Cortex of kidney (tissue), 1 donor: ENCODE data around the gene ADGRG7.
"Not testable (repeated sequence)": the region's sequence is repeated elsewhere in the genome, so short reads cannot be mapped to it uniquely, and the experiment has no call there.

Experiments used
- DNase-seq: peaks from one replicate; lab custom pipeline; 2025; lab: John Stamatoyannopoulos, UW

The ADGRG7 gene, protein sequence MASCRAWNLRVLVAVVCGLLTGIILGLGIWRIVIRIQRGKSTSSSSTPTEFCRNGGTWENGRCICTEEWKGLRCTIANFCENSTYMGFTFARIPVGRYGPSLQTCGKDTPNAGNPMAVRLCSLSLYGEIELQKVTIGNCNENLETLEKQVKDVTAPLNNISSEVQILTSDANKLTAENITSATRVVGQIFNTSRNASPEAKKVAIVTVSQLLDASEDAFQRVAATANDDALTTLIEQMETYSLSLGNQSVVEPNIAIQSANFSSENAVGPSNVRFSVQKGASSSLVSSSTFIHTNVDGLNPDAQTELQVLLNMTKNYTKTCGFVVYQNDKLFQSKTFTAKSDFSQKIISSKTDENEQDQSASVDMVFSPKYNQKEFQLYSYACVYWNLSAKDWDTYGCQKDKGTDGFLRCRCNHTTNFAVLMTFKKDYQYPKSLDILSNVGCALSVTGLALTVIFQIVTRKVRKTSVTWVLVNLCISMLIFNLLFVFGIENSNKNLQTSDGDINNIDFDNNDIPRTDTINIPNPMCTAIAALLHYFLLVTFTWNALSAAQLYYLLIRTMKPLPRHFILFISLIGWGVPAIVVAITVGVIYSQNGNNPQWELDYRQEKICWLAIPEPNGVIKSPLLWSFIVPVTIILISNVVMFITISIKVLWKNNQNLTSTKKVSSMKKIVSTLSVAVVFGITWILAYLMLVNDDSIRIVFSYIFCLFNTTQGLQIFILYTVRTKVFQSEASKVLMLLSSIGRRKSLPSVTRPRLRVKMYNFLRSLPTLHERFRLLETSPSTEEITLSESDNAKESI

DNA sequence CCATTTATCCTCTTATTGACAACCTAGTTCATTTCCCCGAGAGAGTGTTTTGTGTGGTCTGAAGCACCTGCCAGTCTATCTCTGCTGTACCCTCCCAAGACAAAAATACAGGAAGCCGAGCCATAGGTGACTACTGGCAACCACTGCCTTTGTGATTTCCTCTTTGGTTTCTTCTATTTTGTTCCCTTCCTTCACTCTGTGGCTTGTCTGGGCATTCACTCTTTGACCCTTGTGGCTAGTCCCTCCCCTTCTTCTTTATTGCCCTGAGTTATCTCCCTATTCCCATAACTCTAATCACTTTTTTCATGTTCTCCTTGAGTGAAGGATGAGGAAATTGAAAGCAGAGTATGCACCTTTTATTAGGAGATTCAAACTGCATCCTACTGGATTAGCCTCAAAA lies at the start of gene ADGRG7:
ADGRG7 (plus strand) TSS at position 297 of the 400 bp plus-strand sequence. CDS start 256 bp downstream, outside the sequence.
- no peak for DNase-seq

DNA sequence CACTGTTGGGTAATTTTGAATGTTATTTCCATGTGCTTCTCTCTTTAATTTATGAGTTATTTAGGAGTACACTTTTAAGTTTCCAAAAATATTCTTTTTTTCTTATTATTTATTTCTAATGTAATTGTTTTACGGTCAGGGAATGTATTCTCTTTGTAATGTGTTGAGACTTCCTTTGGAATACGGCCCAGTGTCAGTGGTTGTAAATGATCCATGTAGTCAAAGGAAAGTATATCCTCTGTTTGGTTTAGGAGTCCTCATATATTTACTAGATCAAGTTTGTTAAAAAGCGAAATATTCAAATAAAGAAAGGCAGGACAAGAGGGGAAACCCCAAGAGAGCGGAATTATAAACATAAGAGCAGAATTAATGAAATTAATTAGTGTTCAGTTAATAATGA lies 49.0 kb upstream of the ADGRG7 start:
- no peak for DNase-seq

DNA sequence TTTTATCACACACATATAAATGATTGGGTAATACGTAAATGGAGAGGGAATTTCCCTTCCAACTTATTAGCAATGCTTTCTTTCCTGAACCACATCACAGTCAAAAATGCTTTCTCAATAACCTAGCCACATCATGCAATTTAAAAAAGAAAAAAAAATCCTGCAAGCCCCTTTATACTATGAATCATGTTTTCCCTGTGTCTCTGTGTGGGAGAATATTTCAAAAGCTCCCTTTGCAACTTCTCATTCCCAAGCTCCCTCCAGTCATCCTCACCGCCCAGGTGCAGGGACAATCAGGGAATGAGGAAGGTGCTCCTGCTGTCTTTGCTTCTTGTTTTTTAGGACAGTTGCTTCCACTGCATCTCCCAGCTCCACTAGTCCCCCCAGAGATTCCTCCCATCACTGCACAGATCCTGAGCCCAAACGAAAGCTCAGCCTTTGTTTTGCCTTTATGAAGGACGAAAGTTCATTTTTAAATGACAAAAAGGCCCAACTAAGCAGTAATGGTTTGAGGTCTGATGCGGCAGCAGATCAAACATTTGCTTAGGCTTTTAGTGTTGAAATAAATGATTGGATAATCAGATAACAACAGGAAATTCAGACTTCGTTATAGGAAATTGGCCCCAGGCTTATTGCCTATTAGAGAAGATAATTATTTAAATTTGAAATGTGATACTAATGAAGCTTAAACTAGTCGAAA lies 47.8 kb upstream of the ADGRG7 start:
- no peak for DNase-seq

DNA sequence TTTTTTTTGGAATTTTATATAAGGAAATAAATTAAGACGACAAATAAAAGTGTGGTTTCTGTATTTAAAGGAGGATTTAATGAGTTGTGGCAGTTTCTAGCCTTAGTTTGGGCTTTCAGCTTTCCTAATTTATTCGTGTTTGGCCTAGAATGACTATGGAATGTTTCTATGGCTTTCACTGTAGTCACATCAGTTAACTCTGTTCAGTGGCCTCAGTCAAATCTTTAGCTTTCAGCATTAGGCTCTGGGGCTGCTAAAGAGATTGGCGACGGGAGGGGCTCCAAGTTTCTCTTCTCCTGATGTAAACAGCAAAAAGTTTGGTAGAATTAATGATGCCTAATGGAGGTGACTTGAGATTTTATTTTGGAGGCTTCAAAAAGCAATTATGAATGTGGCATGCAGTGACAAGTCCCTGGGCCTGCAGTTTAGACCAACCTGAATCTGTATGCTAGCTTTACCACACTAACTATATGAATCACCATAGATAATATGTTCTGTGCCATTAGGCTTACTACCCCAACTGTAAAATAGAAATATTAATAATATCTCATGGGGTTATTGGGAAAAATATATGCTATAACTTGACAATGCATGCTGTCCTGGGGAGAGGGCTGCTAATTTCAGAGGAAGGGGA lies 47.1 kb upstream of the ADGRG7 start:
- no peak for DNase-seq

DNA sequence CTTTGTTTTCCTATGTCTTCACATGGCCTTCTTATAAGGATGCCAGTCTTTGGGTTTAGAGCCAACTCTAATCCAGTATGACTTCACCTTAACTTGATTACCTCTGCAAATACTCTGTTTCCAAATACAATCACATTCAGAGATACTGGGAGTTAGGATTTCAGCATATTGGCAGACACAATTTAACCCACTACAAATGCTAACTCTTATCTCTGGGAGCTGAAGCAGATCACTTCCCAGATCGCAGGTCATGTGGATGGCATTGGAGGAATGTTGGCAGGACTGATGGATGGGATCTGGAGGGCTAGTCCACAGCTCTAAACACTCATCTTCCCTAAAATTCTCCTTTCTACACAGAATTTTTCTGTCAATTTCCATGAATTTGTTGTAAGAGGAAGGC lies 46.2 kb upstream of the ADGRG7 start:
- no peak for DNase-seq

DNA sequence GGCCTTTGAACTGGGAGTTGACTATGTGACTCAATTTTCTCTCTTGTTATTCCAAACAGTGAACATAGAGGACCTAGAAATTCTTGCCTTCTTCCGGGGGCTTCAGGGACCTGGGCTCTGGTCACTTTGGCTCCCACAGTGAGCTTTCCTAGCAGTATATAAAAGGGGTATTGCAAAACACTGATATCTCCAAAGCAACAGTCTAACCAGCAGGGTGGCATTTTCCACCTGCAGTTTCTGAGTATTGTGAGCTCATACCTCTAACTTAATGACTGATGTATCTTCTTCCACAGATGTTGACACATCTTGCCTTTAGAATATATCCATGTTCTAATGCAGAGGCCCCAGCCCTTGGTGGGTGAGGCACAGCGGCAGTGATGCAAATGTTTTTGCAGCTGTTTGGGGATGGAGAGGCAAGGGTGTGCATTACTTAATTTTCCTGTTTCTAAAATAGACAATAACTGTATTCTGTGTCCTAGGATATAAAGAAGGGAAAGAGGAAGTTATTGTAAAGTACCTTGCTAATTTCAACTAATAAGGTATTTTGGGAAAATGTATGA lies 45.7 kb upstream of the ADGRG7 start:
- DNase-seq: no peak

DNA sequence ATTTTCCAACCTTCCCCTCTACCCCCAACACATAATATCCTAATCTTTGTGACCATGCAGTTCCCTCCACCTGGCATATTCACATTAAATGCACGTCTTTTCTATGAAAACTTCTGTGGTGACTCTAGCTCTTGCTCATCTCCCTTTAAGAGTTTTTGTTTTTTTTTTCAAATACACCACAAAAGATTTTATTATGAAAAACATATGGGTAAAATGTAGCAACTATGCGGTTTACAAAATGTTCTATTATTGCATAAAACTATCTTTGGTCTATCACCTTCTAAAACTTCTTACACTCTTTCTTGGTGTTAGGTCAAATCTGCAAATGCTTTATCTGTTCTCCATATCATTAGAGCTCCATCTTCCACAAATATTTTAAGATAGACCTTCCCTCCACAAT lies 38.6 kb upstream of the ADGRG7 start:
- DNase-seq: no peak

DNA sequence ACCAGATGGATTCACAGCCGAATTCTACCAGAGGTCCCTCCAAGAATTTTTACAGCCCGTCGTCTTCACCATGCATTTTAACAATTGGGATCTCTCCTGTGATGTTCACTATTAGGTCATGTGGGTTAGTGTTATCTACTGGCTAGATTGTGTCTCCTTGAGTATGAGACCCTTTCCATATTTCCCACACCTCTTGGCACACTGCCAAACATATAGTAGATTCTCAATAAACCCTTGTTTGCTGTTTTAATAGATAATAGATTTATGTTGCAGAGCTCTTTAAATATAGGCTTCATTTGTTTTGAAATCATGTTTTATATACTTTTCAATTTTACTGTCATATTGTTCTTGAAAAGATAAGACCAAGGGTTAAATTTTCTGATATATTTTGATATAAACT lies 34.9 kb upstream of the ADGRG7 start:
- no peak for DNase-seq

DNA sequence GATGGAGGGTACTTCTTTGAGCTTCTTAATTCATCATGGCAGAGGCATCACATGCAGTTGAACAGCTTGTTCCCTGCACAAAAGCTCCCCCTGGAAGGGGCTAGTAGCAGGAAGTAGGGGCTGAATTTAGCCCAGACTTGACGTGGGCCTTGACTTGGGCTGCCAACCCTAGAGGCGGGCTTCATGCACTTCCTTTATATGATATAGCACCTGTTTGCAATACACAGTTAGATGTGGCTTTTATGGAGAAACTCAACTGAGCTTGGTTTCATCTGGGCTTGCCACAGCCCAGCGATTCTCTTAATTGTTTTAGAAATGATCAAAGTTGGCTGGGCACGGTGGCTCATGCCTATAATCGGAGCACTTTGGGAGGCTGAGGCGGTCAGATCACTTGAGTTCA lies 33.7 kb upstream of the ADGRG7 start:
- no peak for DNase-seq

DNA sequence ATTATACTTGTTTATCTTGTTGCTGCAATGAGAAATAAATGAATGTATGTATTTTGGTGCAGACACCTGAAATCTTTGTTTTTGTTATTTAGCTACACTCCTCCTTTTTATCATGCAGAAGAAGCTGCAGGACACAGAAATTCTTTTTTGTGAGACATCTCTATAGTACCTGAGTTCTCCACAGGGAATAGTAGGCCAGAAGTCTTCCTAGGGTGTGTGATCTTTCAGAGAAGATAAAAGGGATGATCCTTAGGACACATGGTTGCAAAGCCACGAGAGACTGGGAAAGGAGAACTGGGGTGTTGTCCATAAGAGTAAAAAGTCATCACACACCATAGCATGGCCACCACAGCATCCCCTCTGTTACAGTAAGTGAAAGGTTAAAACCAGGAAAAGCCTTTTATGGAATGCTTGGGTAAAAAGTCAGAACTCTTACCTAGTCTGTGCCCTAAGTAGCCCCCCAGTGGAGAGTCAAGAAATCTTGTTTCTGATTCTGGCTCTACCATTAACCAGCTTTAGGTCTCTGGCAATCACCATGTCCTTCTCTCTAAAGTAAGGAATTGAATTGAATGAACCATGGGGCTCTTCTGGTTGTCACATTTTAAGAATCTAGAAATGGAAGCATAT lies 31.9 kb upstream of the ADGRG7 start:
- DNase-seq: no peak

DNA sequence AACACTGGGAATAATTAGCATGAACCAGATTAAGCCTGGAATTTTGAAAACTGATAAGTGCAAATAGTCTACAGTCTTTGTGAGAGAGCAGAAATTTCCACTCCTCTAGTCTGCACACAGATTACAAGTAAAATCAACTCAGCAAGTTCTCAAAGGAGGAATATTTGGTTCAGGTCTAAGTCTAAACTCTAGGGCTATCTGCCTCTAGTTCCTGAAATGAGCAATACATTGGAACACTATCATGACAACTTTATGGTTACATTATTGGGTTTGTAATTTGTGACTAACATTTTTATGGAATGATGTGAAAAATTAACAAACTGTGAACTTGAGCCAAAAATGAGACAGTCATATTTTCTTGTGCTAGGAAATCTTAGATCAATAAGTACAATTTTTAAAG lies 30.8 kb upstream of the ADGRG7 start:
- no peak for DNase-seq

DNA sequence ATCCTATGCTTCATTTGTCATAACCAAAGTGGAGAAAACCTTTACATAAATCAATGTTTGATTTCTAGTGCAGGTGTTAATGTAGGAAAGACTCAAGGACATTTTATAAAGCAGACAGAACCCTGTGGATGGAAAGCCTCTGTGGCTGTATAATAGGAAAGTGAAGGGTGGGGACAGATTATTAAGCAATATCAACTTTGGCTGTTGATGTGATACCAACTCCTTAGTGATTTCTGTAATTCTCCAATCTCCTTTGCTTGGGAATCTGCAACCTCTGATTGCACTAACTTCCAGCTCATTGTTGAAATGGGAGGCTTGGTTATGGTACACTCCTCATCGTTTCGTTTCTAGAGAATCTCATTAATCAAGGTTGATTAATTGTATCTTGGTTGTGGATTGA lies 29.3 kb upstream of the ADGRG7 start:
- DNase-seq: no peak

DNA sequence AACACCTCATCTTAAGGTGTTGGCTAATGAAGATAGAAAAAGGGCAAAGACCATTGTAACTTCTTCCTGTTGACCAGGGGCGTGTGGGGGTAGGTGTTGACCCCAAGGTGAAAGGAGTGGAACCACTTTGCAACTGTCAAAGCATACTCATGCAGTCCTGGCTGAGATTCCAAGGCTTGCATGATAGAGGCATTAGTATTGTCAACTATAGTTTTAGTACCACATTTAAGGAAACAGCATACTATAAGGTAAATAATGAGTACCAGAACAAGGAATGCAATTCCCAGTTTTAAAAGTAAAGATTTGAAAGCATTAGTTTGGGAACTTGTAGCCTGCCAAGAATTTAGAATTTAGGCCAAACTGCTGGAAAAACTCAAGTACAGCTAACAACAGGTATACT lies 27.8 kb upstream of the ADGRG7 start:
- DNase-seq: no peak

DNA sequence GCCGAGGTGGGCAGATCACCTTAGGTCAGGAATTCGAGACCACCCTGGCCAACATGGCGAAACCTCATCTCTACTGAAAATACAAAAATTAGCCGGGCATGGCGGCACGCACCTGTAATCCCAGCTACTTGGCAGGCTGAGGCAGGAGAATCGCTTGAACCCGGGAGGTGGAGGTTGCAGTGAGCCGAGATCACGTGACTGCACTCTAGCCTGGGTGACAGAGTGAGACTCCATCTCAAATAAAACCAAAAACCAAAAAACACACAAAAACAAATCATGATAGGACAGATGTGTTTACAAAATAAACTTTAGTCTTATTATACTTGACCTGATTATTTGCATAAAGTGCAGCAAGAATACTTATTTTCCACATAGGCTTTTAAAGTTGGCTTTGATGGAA lies 27.2 kb upstream of the ADGRG7 start:
- DNase-seq: not testable (repeated sequence)

DNA sequence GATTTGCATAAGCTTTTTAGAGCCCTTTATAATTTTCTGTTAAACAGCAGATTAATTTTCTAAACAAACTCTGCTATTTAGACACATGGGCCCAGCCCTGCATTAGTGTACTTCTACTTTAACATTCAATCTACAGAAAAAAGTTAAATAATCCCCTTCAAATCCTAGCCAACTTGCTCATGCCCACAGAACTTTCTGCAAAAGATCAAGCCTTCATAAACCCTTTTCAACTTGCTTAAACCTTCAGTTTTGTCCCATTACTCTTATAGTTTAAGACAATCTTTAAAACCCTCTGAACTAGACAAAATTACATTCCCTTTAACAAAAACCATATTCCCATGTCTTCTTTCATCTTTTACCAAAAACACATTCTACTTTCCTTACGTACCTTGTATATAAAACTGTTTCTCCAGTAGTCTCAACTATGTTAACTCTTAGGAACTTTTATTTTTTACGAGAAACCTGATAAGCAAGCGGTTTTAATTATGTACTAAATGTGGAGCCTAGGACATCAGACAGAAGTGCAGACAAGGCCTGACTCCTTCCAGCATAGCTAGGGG lies 25.2 kb upstream of the ADGRG7 start:
- DNase-seq: no peak

DNA sequence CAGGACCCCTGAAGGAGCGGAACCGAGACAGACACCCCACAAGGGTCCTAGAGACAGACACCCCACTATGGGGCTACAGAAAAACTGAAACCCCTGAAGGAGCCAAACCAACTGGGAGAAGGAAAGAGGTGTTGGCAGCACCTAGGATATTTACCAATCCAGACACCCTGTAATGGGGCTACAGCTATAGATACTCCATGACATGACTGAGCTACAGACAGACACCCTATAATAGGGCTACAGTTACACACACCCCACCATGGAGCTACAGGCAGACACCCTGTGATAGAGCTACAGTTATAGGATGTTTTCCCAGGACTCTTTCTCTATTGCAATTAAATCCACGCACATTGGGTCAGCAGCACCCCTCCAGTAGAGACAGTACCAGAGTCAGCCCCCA lies 22.6 kb upstream of the ADGRG7 start:
- DNase-seq: no peak

DNA sequence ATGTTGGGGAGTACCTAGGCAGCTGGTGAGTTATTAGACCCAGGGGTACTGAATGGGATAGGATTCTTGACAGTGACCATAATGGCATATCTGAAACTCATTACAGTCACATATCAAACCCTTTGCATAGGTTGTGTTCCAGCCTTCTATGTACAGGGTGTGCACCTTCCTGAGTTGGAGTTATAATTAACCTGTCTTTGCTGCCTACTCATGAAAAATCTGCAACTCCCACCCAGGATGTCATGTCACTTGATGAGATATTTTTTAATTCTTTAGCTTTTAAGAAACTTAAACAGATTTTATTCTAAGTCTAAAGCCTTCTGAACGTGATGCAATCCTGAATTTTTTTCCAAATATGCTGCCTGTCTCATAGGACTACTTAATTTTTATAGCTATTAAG lies 21.1 kb upstream of the ADGRG7 start:
- no peak for DNase-seq

DNA sequence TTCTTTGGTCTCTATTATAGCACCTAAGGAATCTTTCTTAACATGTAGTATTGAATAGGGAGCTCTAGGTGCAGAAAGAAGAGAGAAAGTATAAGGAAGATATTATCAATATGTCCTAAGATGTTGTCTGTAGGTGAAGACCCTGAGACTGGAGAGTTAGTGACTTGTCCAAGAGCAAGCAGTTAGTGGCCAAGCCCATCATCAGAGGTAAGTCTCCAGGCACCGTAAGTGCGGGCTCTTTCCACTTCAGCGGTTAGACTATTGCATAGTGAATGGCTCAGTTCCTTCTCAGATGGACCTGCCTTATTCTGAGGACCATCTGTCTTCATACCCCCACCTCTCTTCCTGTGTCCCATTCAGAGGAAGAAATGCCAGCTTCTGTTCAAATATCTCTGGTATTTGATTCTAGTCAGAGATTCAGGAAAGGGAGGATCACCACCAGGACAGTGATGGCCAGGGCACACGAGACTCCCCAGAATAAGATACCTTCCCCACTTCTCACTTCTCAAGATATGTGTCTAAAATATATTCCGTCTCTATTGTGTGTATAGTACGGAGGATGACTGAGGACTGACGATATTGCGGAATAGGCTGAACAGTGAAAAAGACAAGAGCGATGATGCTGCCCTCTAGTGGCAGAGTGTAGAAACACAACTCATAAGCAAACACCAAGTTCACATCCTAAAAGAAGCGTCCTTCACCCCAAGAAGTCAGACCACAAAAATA lies 19.1 kb upstream of the ADGRG7 start:
- no peak for DNase-seq

DNA sequence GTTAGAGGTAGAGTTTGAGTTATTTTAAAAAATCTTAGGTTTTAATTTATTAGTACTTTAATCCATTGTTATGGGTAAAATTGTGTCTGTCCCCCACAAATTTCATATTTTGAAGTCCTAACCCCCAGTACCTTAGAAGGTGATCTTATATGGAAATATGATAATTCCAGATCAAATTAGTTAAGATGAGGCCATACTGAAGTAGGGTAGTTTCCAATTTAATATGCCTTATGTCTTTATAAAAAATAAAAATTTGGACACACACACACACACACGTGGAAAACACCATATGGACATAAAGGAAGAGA lies 18.6 kb upstream of the ADGRG7 start:
- no peak for DNase-seq

DNA sequence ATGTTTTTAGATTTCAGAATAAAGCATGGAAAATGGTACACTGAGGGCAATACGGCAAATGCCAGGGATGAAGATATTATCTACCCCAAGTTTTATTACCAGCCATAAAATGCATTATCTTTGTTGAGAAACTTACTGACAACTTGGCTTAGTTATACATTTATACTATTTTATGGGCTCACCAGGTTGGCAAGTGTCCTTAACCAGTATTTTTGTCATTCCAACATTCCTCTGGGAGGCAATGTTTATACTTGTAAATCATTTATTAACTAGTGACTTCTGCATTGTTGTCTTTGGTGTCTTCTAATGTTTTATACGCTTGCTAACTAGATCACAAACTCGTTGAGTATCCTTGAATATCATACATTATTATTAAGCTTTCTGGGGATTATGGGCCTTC lies 18.0 kb upstream of the ADGRG7 start:
- no peak for DNase-seq
